ENCODE results near the gene MOB2. TPM values are rescaled to one million over a fixed set of nuclear protein-coding genes. Genes with fewer than 3 reads are reported as not detected.

Gene MOB2
- total RNA-seq, 1 experiment from 2014 or later = 11.3 TPM

GRCh38 chr11:1502168-1502953 is 15.8 kb upstream of the MOB2 start:
- no peaks in the 10 kb centered on the region for H3K27me3 ChIP-seq
- H3K9me3 ChIP-seq (replicated peaks) = no peaks in the 10 kb centered on the region
- no peaks in the 10 kb centered on the region for H3K4me1 ChIP-seq
- no peak overlapping the region for H3K4me3 ChIP-seq
- H3K36me3 ChIP-seq = no peaks in the 10 kb centered on the region
- no peak overlapping the region for H3K27ac ChIP-seq
- no peak for DNase-seq

DNA sequence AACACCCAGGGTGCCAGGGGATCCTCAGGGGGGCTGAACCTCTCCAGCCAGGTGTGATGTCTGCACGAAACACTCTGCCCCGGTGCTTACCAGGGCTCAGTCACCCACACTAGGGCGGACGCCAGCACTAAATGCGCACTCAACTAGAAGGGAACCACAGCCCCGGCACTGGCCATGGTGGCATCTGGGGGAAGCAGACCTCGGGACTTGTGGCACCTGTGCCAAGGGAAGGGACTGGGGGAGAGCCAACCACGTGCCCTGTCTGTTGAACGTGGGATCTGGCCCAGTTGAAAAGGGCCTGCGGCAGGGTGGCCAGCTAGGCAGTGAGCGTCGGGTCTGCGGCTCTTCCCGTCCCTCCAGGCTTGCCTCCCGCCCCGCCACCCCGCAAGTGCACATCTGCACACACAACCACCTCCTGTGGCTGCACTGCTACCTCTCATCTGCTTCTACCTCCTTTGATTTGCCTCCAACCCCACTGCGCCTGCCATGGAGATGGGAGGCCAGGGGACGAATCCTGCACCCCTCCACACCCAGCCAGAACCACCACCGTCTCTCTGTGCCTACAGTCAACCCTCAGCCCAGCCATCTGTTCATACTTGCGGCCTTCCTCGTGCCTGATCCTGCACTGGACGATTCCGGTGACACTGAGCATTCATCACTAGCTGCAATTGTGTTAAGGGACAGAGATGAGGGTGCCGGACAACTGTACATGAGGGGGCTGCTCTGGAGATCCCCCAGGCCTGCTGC is 15.0 kb upstream of the MOB2 start:
- Histone ChIP-seq H3K4me3 (no peak overlapping the region), H3K9me3 (replicated peaks) (no peaks in the 10 kb centered on the region), H3K27me3 (no peaks in the 10 kb centered on the region), H3K27ac (no peak overlapping the region), H3K4me1 (no peaks in the 10 kb centered on the region), H3K36me3 (no peaks in the 10 kb centered on the region)
- no peak for DNase-seq

GRCh38 chr11:1500466-1501420 is 14.2 kb upstream of the MOB2 start:
- Histone ChIP-seq H3K9me3 (replicated peaks) (peaks cover under 1% of the 10 kb centered on the region; the same call in 1 of the 2 replicates), H3K27ac (no peak overlapping the region), H3K4me3 (no peak overlapping the region), H3K36me3 (no peaks in the 10 kb centered on the region), H3K4me1 (no peaks in the 10 kb centered on the region), H3K27me3 (no peaks in the 10 kb centered on the region)
- no peak for DNase-seq

DNA sequence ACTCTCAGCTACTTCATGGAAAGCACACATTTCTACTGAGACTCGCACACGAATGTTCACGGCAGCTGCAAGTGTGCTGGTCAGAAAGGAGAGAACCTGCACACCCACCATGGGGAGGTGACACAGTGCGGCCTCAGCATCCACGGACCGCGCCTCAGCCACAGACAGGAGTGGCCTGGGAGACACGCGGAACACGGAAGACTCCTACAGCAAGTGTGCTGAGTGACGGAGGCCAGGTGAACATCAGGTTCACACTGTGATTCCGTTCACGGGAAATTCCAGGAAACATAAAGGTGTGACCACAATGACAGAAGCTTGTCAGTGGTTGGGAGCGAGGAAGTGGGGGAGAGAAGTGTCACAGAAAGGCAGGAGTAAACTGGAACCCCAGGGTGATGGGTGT is 13.3 kb upstream of the MOB2 start:
- H3K36me3 ChIP-seq = no peaks in the 10 kb centered on the region
- H3K27me3 ChIP-seq = no peaks in the 10 kb centered on the region
- H3K4me3 ChIP-seq = no peak overlapping the region
- no peak for DNase-seq
- no peak overlapping the region for H3K27ac ChIP-seq
- H3K9me3 ChIP-seq (replicated peaks) = peaks cover 3% of the 10 kb centered on the region; the same call in 1 of the 2 replicates
- H3K4me1 ChIP-seq = no peaks in the 10 kb centered on the region

DNA sequence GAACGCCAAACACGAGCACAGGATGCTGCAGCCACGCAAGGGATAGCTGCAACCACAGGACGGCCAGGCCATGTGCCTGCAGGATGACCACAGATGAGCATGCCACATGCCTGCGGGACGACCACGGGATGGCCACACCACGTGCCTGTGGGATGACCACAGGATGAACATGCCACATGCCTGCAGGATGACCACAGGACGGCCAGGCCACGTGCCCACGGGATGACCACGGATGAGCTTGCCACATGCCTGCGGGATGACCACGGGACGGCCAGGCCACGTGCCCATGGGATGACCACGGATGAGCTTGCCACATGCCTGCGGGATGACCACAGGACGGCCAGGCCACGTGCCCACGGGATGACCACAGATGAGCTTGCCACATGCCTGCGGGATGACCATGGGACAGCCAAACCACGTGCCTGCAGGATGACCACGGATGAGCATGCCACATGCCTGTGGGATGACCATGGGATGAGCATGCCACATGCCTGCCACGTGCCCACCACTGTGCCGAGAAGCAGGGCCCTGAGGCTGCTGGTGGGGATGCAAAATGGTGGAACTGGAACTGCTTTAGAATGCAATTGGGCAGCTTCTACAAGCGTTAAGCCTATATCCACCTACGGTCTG is 12.8 kb upstream of the MOB2 start:
- H3K9me3 ChIP-seq (replicated peaks) = peaks cover 4% of the 10 kb centered on the region; the same call in 1 of the 2 replicates
- H3K27me3 ChIP-seq = no peaks in the 10 kb centered on the region
- H3K27ac ChIP-seq = no peak overlapping the region
- no peaks in the 10 kb centered on the region for H3K4me1 ChIP-seq
- no peaks in the 10 kb centered on the region for H3K36me3 ChIP-seq
- no peak overlapping the region for H3K4me3 ChIP-seq
- DNase-seq = no peak

DNA sequence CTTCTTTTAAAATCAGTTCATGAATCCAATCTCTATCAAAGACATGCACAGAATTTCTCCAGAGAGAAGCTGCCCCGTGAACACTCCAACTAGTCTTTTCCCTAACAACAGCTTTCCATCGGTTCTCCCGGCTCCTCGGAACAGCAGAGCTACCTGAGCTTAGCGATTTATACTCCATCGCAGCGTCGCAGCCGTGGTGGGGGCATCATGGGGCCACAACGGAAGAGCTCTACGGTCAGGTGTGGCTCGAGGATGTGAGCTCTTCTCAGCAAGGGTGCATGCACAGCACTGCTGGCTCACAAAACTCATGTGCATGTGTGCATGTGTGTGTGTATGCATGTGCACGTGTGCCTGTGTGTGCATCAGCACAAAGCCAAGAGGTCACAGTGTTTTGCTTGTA is 11.7 kb upstream of the MOB2 start:
- no peak for DNase-seq
- Histone ChIP-seq H3K4me3 (no peak overlapping the region), H3K4me1 (no peaks in the 10 kb centered on the region), H3K27me3 (no peaks in the 10 kb centered on the region), H3K36me3 (no peaks in the 10 kb centered on the region), H3K9me3 (replicated peaks) (peaks cover 7% of the 10 kb centered on the region; the same call in 1 of the 2 replicates), H3K27ac (no peak overlapping the region)

- Histone ChIP-seq H3K4me3 (no peak overlapping the region), H3K9me3 (replicated peaks) (peaks cover 7% of the 10 kb centered on the region; the same call in 1 of the 2 replicates), H3K27me3 (no peaks in the 10 kb centered on the region), H3K36me3 (no peaks in the 10 kb centered on the region), H3K27ac (no peak overlapping the region), H3K4me1 (no peaks in the 10 kb centered on the region)
- no peak for DNase-seq
Observed at GRCh38 chr11:1497600-1497999, 11.0 kb upstream of the MOB2 start.

DNA sequence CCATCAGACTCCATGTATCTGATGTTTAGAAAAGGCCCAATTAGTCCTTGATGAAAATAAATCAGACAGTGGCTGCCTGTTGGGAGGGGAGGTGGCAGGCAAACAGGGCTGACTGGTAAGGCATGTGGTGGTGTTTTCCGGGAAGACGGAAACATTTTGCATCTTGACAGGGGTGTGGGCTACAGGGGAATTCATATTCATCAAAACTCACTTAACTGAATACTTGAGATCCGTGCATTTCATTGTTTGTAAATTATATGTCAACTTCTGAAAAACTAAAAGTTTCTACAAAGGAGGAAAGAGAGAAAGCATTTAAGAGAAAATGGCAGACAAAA is 10.1 kb upstream of the MOB2 start:
- H3K27me3 ChIP-seq = no peaks in the 10 kb centered on the region
- H3K9me3 ChIP-seq (replicated peaks) = peaks cover 7% of the 10 kb centered on the region; the same call in 1 of the 2 replicates
- H3K4me3 ChIP-seq = no peak overlapping the region
- H3K27ac ChIP-seq = no peak overlapping the region
- no peak for DNase-seq
- H3K4me1 ChIP-seq = no peaks in the 10 kb centered on the region
- no peaks in the 10 kb centered on the region for H3K36me3 ChIP-seq

GRCh38 chr11:1496091-1496760 is 9.6 kb upstream of the MOB2 start:
- DNase-seq = no peak
- Histone ChIP-seq H3K4me1 (no peaks in the 10 kb centered on the region), H3K27ac (no peak overlapping the region), H3K4me3 (no peak overlapping the region), H3K27me3 (no peaks in the 10 kb centered on the region), H3K36me3 (no peaks in the 10 kb centered on the region), H3K9me3 (replicated peaks) (peaks cover 7% of the 10 kb centered on the region; the same call in 1 of the 2 replicates)

- no peak for DNase-seq
Observed at GRCh38 chr11:1494650-1495049, 8.1 kb upstream of the MOB2 start.

GRCh38 chr11:1493650-1494244 is 7.2 kb upstream of the MOB2 start:
- no peak for DNase-seq
- Histone ChIP-seq H3K27me3 (no peaks in the 10 kb centered on the region), H3K36me3 (no peaks in the 10 kb centered on the region), H3K4me3 (no peak overlapping the region), H3K27ac (no peak overlapping the region), H3K4me1 (no peaks in the 10 kb centered on the region), H3K9me3 (replicated peaks) (peaks cover 7% of the 10 kb centered on the region; the same call in 1 of the 2 replicates)

More at GRCh38 chr11:1494650-1495049, 8.1 kb upstream of the MOB2 start:
- H3K27me3 ChIP-seq = no peaks in the 10 kb centered on the region
- no peak overlapping the region for H3K4me3 ChIP-seq
- peaks cover 7% of the 10 kb centered on the region; the same call in 1 of the 2 replicates for H3K9me3 ChIP-seq (replicated peaks)
- no peaks in the 10 kb centered on the region for H3K4me1 ChIP-seq
- H3K27ac ChIP-seq = no peak overlapping the region
- no peaks in the 10 kb centered on the region for H3K36me3 ChIP-seq

DNA sequence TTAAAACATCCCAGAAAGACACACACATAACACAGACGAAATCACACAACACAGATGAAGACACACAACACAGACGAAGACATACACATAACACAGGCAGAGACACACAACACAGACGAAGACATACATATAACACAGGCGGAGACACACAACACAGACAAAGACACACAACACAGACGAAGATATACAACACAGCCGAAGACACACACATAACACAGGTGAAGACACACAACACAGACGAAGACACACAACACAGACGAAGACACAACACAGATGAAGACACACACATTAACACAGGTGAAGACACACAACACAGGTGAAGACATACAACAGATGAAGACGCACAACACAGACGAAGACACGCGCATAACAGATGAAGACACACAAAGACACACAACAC is 4.8 kb upstream of the MOB2 start:
- H3K27ac ChIP-seq = no peak overlapping the region
- H3K4me1 ChIP-seq = no peaks in the 10 kb centered on the region
- no peak overlapping the region for H3K4me3 ChIP-seq
- H3K27me3 ChIP-seq = no peaks in the 10 kb centered on the region
- H3K36me3 ChIP-seq = no peaks in the 10 kb centered on the region
- H3K9me3 ChIP-seq (replicated peaks) = peaks cover 7% of the 10 kb centered on the region; the same call in 1 of the 2 replicates
- DNase-seq = no peak

- no peak for DNase-seq
- Histone ChIP-seq H3K36me3 (no peaks in the 10 kb centered on the region), H3K27ac (no peak overlapping the region), H3K27me3 (no peaks in the 10 kb centered on the region), H3K4me1 (no peaks in the 10 kb centered on the region), H3K9me3 (replicated peaks) (peaks cover 6% of the 10 kb centered on the region; the same call in 1 of the 2 replicates), H3K4me3 (no peak overlapping the region)
Observed at GRCh38 chr11:1490651-1491050, 4.1 kb upstream of the MOB2 start.
